NCI-H526 (cell line): ENCODE data around the gene ATG4B.

Experiments used
- DNase-seq, 2 experiments: peaks; one replicate each; lab custom pipeline; 2025; lab: John Stamatoyannopoulos, UW

ATG4B gene

GRCh38 chr2:241690202-241690717 is 52.8 kb downstream of the ATG4B start:
- DNase-seq = no peak

- DNase-seq = no peak
These were observed 55.0 kb downstream of the ATG4B start for GRCh38 chr2:241692448-241692847.

DNA sequence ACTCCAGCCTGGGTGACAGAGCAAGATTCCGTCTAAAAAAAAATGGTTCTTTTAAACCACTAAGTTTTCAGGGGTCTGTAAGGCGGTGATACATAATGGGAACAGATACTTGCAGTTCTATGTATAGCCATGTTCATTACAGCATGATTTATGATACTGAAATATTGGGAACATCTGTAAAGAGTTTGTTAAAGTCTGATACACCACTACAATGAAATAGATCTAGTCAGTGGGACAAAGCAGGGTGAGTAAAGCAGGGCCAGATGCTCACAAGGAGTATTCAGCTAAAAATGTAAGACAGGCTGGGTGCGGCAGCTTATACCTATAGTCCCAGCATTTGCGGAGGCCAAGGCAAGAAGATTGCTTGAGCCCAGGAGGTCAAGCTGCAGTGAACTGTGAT is 58.2 kb downstream of the ATG4B start:
- no peak for DNase-seq

- DNase-seq = peak in 1 of 2 experiments; percentile 94
These were observed 63.6 kb downstream of the ATG4B start for GRCh38 chr2:241701149-241701398.

- peak; percentile 76 to 99 for DNase-seq
These were observed 64.1 kb downstream of the ATG4B start, which contains the start of gene ING5 for GRCh38 chr2:241701399-241702154. TSS of gene ING5 (plus strand) at chr2:241702039. CDS start at chr2:241702066, 27 bp downstream.

- peak; percentile 79 to 95 for DNase-seq
These were observed 64.9 kb downstream of the ATG4B start for GRCh38 chr2:241702155-241703031.

GRCh38 chr2:241703032-241703604 is 65.6 kb downstream of the ATG4B start:
- DNase-seq = no peak

DNA sequence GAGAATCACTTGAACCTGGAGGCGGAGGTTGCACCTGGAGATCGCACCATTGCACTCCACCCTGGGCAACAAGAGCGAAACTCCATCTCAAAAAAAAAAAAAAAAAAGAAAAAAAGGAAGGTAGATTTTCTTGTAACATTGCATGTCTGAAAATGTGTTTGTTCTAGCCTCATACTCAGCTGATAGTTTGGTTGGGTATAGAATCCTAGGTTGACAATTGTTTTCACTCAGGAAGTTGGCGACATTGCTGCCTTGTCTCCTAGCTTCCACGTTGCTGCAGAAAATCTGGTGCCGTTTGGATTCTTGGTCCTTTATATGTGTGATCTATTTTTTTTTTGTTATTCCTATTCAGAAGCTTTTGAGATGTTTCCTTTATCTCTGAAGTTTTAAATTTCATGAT is 69.0 kb downstream of the ATG4B start:
- no peak for DNase-seq

DNA sequence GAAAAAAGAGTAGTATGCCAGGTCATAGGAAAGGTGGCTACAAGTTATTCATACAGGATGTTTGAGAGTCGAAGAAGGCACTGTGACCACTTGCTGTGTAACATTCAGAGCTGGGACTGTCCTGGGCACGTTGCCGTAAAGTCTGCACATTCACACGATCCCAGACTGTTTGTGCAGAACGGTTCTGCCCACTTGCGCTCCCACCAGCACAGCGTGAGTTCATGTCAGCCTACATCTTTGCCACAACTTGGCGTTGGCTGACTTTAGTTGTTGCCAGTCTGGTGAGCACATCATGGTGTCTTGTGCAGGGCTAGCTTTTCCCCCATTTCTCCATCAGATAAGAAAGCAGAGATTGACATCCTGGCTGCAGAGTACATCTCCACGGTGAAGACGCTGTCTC is 71.4 kb downstream of the ATG4B start:
- DNase-seq = no peak

- no peak for DNase-seq
These were observed 81.6 kb downstream of the ATG4B start for GRCh38 chr2:241719093-241719492.

DNA sequence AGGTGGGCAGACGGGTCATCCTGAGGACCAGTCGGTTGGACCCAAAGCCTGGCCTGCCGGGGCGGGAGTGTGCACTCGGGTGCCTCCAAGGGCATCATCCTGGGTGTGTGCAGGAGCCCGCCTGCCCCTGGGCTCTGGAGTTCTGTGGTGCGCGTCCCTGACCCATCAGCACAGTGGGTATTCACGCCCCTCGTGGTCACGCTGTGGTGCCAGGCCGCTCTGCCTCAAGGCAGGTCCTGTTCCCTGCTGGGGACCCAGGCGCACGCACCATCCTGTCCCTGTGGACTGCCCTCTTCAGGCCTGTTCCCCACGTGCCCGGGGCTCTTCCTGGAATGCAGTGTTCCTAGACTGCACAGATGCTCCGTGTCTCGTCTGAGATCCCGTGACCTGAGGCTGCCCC is 82.6 kb downstream of the ATG4B start:
- DNase-seq = no peak

DNA sequence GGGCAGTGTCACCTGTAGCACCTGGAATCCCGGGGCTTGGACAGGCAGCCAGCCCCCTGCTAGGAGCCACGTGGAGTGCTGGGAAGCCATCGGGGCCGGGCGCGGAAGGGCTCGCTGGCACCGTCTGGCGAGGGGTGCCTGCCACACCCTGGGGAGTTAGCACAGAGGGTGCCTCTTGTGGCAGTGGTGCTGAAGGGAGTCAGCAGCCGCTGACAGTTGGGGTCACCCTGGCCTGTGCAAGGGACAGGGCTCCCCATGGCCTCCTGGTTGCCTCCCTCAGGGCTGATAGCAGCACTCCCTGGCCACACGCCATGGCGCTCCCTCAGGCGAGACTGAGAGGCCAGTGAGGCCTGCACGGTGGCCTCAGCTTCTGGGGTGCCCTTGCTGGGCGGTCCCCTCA is 83.1 kb downstream of the ATG4B start:
- DNase-seq = no peak

DNA sequence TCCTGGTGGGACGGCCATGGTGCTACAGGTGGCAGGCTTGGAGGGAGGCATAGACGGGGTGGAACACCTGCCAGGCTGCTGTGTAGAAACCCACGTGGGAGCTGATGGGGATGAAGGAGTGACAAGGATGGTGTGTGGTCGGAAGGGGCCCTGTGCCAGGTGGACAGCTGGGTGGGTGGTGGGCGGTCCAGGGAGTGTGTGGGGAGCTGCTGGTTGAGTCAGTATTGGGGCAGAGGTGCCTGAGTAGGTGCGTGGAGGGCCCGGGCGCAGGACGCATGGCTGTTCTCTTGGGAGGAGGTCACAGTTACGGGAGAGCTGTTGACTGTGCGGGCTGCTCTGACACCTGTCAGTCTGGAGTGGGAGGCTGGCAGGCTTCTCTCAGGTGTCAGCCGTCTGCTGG is 84.4 kb downstream of the ATG4B start:
- no peak for DNase-seq

- DNase-seq = no peak
These were observed 85.5 kb downstream of the ATG4B start for GRCh38 chr2:241722896-241723454.
